Brain microvascular endothelial cell (primary cell): Measurements from ENCODE around the gene CDH18.

ENCODE experiments used
- DNase-seq: peaks from one replicate; pipeline ENCODE4 v3.0.0-alpha.2; 2020
- H3K27ac ChIP-seq: fragments of 250-450 bp; sonication (Bioruptor Pico); 2 replicates; pipeline ENCODE4 v1.5.1; 2020; ENCODE audit warnings: mild to moderate bottlenecking, moderate library complexity
- H3K27me3 ChIP-seq: fragments of 250-450 bp; sonication (Bioruptor Pico); replicated peaks from 2 replicates; pipeline ENCODE4 v1.5.1; 2020; ENCODE audit warnings: mild to moderate bottlenecking
- H3K36me3 ChIP-seq: fragments of 250-450 bp; sonication (Bioruptor Pico); replicated peaks from 2 replicates; pipeline ENCODE4 v1.5.1; 2020; ENCODE audit warnings: mild to moderate bottlenecking
- H3K4me3 ChIP-seq: 2 replicates; pipeline ENCODE4 v1.5.1; 2011; ENCODE audit warnings: low read depth, mild to moderate bottlenecking, control low read depth, low read length, moderate library complexity
- in situ Hi-C: cut with HindIII; loops from 2 replicates; pipeline ENCODE4 v1.10.0; 2017; ENCODE audit warnings: low sequenced_read_pairs, low pct_ligation_motif_present
- TF ChIP-seq, protein P1 (sequence below): IDR thresholded peaks from 2 replicates; pipeline ENCODE4 v1.5.1; 2011; ENCODE audit warnings: low read depth, mild to moderate bottlenecking, moderate library complexity, low read length, control low read depth, inconsistent platforms; ENCODE audit errors: missing control alignments

CDH18 gene

DNA sequence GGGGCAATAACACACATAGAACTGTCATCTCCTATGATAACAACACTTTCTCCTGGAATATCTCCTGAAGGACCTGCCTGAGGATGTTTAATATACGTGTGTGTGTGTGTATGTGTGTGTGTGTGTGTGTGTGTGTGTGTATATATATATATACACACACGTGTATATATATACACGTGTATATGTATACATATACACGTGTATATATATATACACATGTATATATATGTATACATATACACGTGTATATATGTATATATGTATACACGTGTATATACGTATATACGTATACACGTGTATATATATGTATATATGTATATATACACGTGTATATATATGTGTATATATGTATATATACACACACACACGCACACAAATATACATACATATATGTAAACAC, 27.5 kb downstream of the CDH18 start:
- Histone ChIP-seq H3K27ac (no peak overlapping the region), H3K4me3 (no peak overlapping the region), H3K27me3 (no peaks in the 10 kb centered on the region), H3K36me3 (no peaks in the 10 kb centered on the region)
- TF ChIP-seq, protein P1, sequence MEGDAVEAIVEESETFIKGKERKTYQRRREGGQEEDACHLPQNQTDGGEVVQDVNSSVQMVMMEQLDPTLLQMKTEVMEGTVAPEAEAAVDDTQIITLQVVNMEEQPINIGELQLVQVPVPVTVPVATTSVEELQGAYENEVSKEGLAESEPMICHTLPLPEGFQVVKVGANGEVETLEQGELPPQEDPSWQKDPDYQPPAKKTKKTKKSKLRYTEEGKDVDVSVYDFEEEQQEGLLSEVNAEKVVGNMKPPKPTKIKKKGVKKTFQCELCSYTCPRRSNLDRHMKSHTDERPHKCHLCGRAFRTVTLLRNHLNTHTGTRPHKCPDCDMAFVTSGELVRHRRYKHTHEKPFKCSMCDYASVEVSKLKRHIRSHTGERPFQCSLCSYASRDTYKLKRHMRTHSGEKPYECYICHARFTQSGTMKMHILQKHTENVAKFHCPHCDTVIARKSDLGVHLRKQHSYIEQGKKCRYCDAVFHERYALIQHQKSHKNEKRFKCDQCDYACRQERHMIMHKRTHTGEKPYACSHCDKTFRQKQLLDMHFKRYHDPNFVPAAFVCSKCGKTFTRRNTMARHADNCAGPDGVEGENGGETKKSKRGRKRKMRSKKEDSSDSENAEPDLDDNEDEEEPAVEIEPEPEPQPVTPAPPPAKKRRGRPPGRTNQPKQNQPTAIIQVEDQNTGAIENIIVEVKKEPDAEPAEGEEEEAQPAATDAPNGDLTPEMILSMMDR = no peak
- in situ Hi-C loops = no loop called here
- no peak for DNase-seq

DNA sequence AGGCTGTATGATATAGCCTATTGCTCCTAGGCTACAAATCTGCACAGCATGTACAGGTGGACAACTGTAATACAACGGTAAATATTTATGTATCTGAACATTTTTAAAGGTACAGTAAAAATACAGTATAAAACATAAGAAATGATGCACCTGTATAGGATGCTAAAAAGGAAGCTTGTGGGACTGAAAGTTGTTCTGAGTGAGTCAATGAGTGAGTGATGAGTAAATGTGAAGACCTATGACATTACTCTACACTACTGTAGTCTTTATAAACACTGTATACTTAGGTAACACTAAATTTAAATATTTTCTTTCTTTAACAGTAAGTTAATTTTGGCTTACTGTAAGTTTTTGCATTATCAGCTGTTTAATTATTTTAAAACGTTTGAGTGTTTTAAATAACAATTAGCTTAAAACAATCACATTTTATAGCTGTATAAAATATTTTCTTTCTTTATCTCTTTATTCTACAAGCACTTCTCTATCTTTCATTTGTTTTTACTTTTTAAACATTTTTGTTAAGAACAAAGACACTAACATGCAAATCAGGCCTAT, 28.1 kb downstream of the CDH18 start:
- TF ChIP-seq, protein P1 = no peak
- no peak for DNase-seq
- H3K27me3 ChIP-seq = no peaks in the 10 kb centered on the region
- H3K36me3 ChIP-seq = no peaks in the 10 kb centered on the region
- in situ Hi-C loops = no loop called here
- H3K4me3 ChIP-seq = no peak overlapping the region
- no peak overlapping the region for H3K27ac ChIP-seq

DNA sequence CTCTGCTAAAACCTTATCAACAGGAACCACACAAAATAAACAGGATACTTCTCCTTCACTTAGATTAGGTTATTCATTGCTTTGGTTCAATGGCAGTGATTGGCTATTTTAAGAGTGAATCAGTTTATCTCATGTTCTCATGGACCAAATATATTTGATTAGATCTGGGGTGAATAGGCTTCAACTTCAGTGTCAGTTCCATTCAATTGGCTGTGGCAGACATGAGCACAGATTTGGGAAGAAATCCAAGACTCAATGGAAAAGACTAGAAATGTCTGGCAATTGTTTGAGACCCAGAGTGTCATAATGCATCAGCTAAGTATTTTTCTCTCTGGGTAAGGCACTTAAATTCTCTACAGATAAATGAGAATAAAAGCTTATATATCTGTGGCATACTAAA, 37.1 kb downstream of the CDH18 start:
- in situ Hi-C loops = no loop called here
- no peak overlapping the region for H3K27ac ChIP-seq
- DNase-seq = no peak
- H3K36me3 ChIP-seq = no peaks in the 10 kb centered on the region
- no peak overlapping the region for H3K4me3 ChIP-seq
- no peaks in the 10 kb centered on the region for H3K27me3 ChIP-seq
- TF ChIP-seq, protein P1 = no peak

DNA sequence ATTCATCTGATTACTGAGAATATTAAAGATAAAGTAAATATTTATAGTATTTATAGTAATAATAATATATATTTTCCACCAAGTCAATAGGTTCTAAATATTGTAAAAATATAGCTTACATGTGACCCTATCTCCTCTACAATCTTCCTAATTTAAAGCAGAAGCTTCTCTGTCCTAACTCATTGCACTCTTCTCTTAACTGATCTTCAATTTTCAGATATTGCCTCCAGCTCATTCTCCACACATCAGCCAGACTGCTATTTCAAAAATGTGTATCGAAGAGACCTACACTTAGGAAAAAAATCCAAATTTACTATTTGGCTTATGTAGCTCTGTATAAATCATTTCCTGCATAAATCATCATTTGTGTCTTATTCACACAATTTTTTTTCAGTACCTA, 47.8 kb downstream of the CDH18 start:
- DNase-seq = no peak
- TF ChIP-seq, protein P1 = no peak
- in situ Hi-C loops = no loop called here
- H3K36me3 ChIP-seq = no peaks in the 10 kb centered on the region
- H3K27ac ChIP-seq = no peak overlapping the region
- H3K27me3 ChIP-seq = no peaks in the 10 kb centered on the region
- no peak overlapping the region for H3K4me3 ChIP-seq

DNA sequence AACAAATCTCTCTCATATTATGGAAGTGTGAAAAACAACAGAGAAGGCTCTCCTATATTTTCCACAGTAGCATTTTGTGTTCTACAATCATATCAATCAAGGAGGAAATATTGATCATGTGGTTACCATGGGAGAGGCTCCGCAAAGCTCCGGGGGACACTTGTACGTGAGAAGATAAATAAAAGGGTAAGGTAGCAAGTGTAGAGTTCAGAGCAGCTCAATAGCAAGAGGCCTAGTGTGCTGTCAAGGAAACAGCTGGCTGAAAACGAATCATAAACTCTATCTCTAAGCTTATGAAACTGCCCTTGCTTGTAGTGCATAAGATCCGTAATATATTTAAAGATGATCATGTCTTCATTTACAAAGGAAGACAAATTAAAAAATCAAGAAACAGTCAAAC, 57.5 kb downstream of the CDH18 start:
- no peak for DNase-seq
- TF ChIP-seq, protein P1 = no peak
- Histone ChIP-seq H3K36me3 (no peaks in the 10 kb centered on the region), H3K4me3 (no peak overlapping the region), H3K27ac (no peak overlapping the region), H3K27me3 (no peaks in the 10 kb centered on the region)
- in situ Hi-C loops = no loop called here
